ENCODE data around the gene CCT6A.
A peak's percentile ranks its signal among the peaks of the same experiment; 100 is the strongest.
"Not testable (repeated sequence)": the region's sequence is repeated elsewhere in the genome, so short reads cannot be mapped to it uniquely, and the experiment has no call there.

Gene CCT6A

GRCh38 chr7:56051339-56052191 is at the start of gene CCT6A, which contains the start of gene PSPH:
Gene CCT6A, plus strand, starts transcription at chr7:56051765. Its CDS starts 84 bp downstream, at chr7:56051849.
Gene PSPH, minus strand, starts transcription at chr7:56051444. Its CDS starts 30,232 bp downstream, at chr7:56021212.
- ChIA-PET CTCF (interaction anchor here (0.9 to 2.3 kb wide), 10 partner anchors 11 to 88 kb away, joined by 3 to 14 read pairs (median 5); partner anchors contain the start of gene SUMF2), POLR2A (interaction anchor here (0.5 to 2.1 kb wide), 8 partner anchors 10 to 410 kb away, joined by 3 to 17 read pairs (median 5); partner anchors contain the start of genes CHCHD2, PHKG1 and SUMF2)
- DNase-seq (ENCODE audit: extremely low spot score) = peak; percentile 95
- no peak for TF ChIP-seq CTCF (IDR thresholded peaks at IDR 0.05; ENCODE audit: control extremely low read depth, extremely low read depth, low read depth, missing control alignments)

GRCh38 chr7:56003749-56004148 is 47.8 kb upstream of the CCT6A start:
- POLR2A ChIA-PET = no interaction called here
- CTCF ChIA-PET = interaction anchor here (1.3 to 4.9 kb wide), 4 partner anchors 9 to 70 kb away, joined by 4 to 39 read pairs (median 20); no protein-coding TSS in a partner anchor

GRCh38 chr7:56007167-56007652 is 44.4 kb upstream of the CCT6A start:
- TF ChIP-seq CTCF (IDR thresholded peaks at IDR 0.05; ENCODE audit: control extremely low read depth, extremely low read depth, low read depth, missing control alignments) = no peak
- ChIA-PET CTCF (interaction anchor here (1.1 to 4.9 kb wide), 6 partner anchors 9 to 67 kb away, joined by 3 to 39 read pairs (median 4); partner anchors contain the start of genes CCT6A, PSPH and SUMF2), POLR2A (no interaction called here)
- DNase-seq (ENCODE audit: extremely low spot score) = no peak

More at GRCh38 chr7:56003749-56004148, 47.8 kb upstream of the CCT6A start:
- no peak for DNase-seq (ENCODE audit: extremely low spot score)
- no peak for TF ChIP-seq CTCF (IDR thresholded peaks at IDR 0.05; ENCODE audit: control extremely low read depth, extremely low read depth, low read depth, missing control alignments)

GRCh38 chr7:56007891-56008290 is 43.7 kb upstream of the CCT6A start:
- CTCF ChIA-PET = interaction anchor here (1.1 to 4.9 kb wide), 5 partner anchors 12 to 66 kb away, joined by 3 to 33 read pairs (median 4); partner anchors contain the start of genes CCT6A, PSPH and SUMF2

GRCh38 chr7:56009695-56010094 is 41.9 kb upstream of the CCT6A start:
- DNase-seq (ENCODE audit: extremely low spot score) = no peak
- TF ChIP-seq CTCF (IDR thresholded peaks at IDR 0.05; ENCODE audit: control extremely low read depth, extremely low read depth, low read depth, missing control alignments) = no peak
- CTCF ChIA-PET = interaction anchor here (1.1 to 1.6 kb wide), 3 partner anchors 9 to 16 kb away, joined by 3 to 6 read pairs (median 5); no protein-coding TSS in a partner anchor
- POLR2A ChIA-PET = no interaction called here

More at GRCh38 chr7:56007891-56008290, 43.7 kb upstream of the CCT6A start:
- no peak for TF ChIP-seq CTCF (IDR thresholded peaks at IDR 0.05; ENCODE audit: control extremely low read depth, extremely low read depth, low read depth, missing control alignments)
- POLR2A ChIA-PET = no interaction called here
- no peak for DNase-seq (ENCODE audit: extremely low spot score)

- DNase-seq (ENCODE audit: extremely low spot score); POLR2A ChIA-PET: not testable (repeated sequence)
- CTCF ChIA-PET = interaction anchor here (3.4 to 6.4 kb wide), 2 partner anchors 12 to 17 kb away, joined by 9 to 39 read pairs; no protein-coding TSS in a partner anchor
Measured at GRCh38 chr7:56017015-56017414, 34.5 kb upstream of the CCT6A start.
